Measurements from ENCODE around the gene NTN5.
A peak's percentile ranks its signal among the peaks of the same experiment; 100 is the strongest.
"Not testable (repeated sequence)": the region's sequence is repeated elsewhere in the genome, so short reads cannot be mapped to it uniquely, and the experiment has no call there.

NTN5 gene

GRCh38 chr19:48644839-48645619 is 27.8 kb downstream of the NTN5 start:
- peak; percentile 37 to 58 for DNase-seq (ENCODE audit: low read depth in 1 of 2, low spot score in 1 of 2)

GRCh38 chr19:48644355-48644754 is 28.5 kb downstream of the NTN5 start:
- no peak for DNase-seq (ENCODE audit: low read depth in 1 of 2, low spot score in 1 of 2)

DNA sequence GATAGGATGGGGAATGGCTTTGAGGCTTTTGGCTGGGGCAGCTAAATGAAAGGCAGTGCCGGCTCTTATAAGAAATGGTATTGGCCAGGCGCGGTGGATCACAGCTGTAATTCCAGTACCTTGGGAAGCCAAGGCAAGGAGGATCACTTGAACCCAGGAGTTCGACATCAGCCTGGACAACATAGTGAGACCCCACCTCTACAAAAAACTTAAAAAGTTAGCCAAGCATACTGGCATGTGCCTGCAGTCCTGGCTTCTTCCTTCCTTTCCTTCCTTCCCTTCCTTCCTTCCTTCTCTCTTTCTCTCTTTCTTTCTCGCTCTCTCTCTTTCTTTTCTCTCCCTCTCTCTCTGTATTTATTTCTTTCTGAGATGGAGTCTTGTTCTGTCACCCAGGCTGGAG is 30.0 kb downstream of the NTN5 start:
- no peak for DNase-seq (ENCODE audit: low read depth in 1 of 2, low spot score in 1 of 2)

DNA sequence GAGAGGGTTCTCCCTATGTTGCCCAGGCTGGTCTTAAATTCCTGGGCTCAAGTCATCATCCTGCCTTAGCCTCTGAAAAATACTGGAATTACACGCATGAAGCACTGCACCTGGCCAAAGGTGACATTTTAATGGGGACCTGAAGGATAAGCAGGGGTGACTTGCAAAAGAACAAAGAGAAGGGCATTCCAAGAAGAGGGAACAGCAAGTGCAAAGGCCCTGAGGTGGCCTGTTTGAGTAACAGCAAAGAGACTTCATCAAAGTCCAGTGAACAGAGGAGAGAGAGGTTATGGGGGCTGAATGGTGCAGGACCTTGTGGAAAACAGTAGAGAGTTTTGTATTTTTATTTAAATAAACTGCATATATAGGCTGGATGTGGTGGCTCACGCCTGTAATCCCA is 31.0 kb downstream of the NTN5 start:
- no peak for DNase-seq (ENCODE audit: low read depth in 1 of 2, low spot score in 1 of 2)

DNA sequence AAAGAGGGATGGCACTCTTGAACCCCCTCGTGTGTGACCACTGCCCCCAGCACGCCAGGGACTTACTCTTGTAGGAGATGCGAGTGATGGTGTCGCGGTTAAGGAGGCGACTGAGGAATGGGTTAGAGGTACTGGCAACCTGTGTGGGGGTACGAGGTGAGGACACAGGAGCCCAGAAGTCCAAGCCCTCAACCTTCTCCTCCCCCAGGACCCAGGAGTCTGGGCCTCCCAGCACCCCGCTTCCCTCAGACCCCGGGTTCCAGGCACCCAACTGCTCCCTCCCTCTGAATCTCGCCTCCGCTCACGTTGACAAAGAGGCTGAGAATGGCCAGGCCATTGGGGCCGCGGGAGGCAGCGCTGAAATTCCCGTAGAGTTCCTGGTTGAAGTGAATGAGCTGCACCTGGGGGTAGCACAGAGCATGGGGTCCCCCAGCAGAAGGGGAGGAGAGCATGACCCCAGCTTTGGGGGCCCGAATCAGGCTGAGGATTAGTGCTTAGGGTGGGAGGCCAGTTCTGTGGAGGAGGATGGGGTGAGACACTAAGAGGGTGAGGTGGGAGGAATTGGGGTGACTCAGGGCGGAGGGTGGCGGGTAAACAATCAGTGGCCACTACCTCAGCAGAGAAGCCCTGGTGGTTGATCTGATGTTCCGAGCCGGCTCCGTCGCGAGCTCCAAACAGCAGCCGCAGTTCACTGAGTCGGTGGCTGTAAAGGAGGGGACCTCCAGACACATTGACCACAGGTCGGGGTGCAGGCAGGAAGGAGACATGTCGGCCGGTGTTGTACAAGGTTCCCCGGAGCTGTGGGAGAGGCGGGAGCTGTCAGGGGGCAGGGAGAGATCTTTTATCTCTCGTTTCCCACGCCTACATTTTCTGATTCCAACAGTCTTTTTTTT is 33.1 kb downstream of the NTN5 start:
- DNase-seq (ENCODE audit: low read depth in 1 of 2, low spot score in 1 of 2) = no peak

DNA sequence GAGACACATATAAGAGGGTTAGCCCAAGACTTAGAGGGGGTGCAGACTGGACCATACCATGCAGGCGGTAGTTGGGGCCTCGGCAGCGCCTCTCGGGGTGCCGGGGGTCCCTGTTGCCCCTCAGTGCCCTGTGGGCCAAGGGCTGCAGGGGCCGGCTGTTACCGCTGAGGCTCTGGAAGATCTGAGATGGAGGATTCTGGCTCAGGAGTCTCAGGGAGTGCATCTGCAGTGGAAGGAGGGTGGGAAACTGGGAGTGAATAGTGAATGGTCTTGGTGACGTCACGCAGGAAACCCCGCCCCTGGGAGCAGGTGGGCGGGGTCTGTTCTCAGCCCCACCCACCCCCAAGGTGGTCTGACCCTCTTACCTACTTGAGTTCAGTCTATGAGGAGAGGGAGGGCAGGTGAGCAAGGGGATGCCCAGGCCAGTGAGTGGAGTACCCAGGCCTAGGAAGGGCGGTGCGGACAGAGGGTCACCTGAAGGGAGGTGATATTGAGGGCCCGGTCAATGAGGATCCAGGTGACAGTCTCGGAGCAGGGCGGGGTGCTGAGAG is 33.9 kb downstream of the NTN5 start:
- DNase-seq (ENCODE audit: low read depth in 1 of 2, low spot score in 1 of 2) = no peak

DNA sequence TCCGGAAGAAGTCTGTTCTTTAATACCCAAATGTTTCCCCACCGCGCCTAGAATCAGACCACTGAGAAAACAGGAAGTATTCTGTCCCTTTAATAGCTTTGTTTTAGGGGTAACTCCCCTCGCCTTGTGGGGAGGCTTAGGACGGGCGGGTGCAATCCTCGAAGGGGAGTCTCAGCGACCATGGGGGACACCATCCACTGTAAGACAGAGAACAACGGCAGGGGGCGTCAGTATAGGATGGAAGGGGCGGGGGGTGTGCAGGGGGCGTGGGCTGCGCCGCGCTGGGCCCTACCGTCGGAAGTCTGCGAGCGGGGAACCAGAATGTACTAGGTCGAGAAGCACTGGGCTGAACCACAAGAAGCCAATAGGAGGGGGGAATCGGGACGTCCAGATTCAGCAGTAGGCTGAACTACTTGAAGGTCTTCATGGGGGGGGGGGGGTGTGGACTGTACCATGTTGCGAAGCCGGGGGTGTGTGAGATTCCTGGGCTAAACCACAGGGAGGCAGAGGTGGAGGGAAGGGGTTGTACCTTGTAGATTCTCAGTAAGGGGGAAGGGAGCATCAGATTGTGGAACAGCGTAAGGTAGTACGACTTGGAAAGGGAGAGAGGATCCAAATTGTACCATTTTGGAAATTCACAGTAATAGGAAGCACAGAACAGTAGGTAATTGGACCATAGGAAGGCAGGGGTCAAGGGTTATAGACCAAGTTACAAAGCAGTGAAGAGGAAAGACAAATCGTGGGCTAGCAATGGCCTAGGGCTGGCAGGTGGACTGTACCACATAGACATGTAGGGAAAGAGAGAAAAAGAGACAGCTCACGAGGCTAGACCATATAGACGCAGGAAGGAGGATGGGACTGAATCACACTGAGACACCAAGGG is 34.6 kb downstream of the NTN5 start:
- peak; percentile 59 to 71 for DNase-seq (ENCODE audit: low read depth in 1 of 2, low spot score in 1 of 2)

GRCh38 chr19:48637449-48637947 is 35.3 kb downstream of the NTN5 start:
- peak; percentile 99 for DNase-seq (ENCODE audit: low read depth in 1 of 2, low spot score in 1 of 2)

DNA sequence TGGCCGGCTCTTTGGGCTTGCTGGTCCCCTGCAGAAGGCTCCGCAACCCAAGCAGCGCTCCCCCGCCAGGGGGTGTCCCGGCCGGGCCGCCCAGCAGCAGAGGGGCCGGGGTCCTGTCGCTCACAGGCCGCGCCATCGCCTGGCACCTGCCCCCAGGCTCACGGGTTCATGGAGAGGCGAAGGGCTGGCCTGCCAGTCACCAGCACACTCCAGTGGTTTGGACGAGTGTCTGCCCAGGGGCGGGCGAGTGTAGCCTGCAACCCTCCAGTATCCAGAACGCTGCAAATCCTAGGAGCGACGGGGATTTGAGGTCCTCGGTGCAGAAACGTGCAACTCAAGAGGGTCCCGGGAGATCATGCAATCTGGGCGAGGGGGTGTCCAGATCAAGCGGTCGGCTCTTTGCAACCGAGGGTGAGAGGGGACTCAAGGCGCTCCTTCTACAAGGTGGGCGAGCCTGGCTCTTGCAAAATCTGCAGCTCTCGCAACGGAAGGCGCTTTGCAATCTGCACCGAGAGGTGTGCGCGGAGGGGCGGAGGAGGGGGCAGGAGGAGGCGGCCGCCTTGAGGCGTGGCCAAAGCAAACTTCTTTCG is 35.9 kb downstream of the NTN5 start, which contains the start of gene DBP:
DBP (minus strand) TSS at position 521 of the 590 bp plus-strand sequence; CDS start at position 136, 385 bp downstream.
- no peak for DNase-seq (ENCODE audit: low read depth in 1 of 2, low spot score in 1 of 2)

GRCh38 chr19:48635966-48636858 is 36.6 kb downstream of the NTN5 start:
- DNase-seq (ENCODE audit: low read depth in 1 of 2, low spot score in 1 of 2) = no peak

DNA sequence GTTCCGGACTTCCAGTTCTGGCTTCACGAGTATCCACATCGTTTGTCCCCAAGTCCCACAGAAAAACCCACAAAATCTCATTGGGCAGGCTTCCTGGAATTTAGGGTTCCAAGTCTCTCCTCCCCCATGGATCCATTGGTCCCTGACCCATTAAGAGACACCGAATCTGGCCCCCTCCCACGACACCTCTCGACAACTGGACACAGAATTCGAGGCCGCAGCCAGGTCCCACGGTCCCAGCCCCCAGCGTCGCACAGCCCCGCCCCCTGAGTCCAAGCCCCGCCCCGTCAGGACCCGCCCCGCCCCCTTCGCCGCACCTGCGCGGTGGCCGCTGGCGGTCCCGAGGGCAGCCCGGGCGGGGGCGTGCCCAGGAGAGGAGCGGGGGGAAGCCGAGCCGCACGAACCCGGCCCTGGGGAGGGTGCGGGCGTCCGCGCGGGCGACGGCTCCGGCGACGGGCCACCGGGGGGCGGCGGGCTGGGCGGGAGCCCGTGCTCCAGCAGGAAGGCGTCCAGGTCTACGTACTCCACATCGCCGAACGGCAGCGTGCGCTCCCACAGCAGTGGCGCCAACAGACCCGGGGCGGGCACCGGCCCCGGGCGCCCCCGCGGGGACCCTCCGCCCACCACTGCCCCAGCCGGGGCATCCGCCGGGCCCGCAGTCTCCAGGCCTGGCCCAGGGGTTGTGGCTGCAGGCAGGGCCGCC is 37.4 kb downstream of the NTN5 start:
- DNase-seq (ENCODE audit: low read depth in 1 of 2, low spot score in 1 of 2) = peak; percentile 57 to 69

GRCh38 chr19:48634424-48635262 is 38.2 kb downstream of the NTN5 start:
- DNase-seq (ENCODE audit: low read depth in 1 of 2, low spot score in 1 of 2) = peak; percentile 83 to 85

- DNase-seq (ENCODE audit: low read depth in 1 of 2, low spot score in 1 of 2) = no peak
Measured at GRCh38 chr19:48634036-48634342, 38.8 kb downstream of the NTN5 start.

- DNase-seq (ENCODE audit: low read depth in 1 of 2, low spot score in 1 of 2) = no peak
Measured at GRCh38 chr19:48633148-48634035, 39.4 kb downstream of the NTN5 start.

DNA sequence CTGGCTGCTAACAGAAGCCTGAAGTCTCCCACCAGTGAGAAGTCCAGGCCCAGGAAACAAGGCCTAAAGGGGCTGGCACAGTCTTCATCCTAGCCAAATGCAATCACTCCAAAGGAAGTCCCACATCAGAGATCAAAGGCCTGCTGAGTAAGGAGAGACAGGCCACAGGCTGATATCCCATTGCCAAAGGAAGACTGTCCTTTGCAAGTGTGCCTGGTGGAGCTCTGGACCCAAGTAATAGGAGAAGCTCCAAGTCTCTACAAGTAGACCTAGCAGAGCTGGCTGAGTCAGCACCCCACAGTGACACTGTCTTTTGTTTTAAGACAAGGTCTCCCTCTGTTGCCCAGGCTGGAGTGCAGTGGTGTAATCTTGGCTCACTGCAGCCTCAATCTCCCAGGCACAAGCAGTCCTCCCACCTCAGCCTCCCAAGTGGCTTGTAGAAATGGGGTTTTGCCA is 40.1 kb downstream of the NTN5 start:
- DNase-seq (ENCODE audit: low read depth in 1 of 2, low spot score in 1 of 2) = no peak

- DNase-seq (ENCODE audit: low read depth in 1 of 2, low spot score in 1 of 2) = not testable (repeated sequence)
Measured at GRCh38 chr19:48632286-48632685, 40.5 kb downstream of the NTN5 start.

DNA sequence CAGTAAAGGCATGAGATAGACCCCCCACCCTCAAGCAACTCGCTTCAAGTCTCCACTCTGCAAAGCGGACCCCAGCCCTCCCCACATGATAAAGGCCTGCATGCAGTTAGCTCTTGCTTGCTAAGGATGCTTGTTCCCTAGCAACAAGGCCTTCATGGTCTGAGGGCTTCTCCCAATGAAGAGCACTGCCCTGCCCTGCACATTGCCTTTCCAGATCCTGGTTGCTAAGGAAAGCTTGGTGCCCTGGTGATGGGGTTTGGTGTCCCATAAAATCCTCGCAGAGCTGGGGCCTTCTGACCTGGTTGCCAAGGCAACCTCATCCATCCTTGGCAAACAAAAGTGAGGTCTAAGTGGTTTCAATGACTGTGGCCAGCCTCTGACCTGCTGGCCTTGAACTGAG is 41.6 kb downstream of the NTN5 start:
- DNase-seq (ENCODE audit: low read depth in 1 of 2, low spot score in 1 of 2) = no peak
